K562 (cell line): Measurements from ENCODE around the gene CNKSR1. TPM values are rescaled to one million over a fixed set of nuclear protein-coding genes. Genes with fewer than 3 reads are reported as not detected.

Source experiments
- MTF1 ChIP-seq: fragments of 250-450 bp; sonication (Bioruptor Pico); IDR thresholded peaks from 2 replicates; pipeline ENCODE4 v1.9.0; 2021; ENCODE audit warnings: moderate library complexity, mild to moderate bottlenecking, inconsistent platforms, borderline replicate concordance
- SMAD3 ChIP-seq: fragments of 450-650 bp; formaldehyde crosslinking; conservative IDR thresholded peaks from 2 replicates; pipeline ENCODE4 v1.4.0; 2020; ENCODE audit warnings: mild to moderate bottlenecking
- SNRNP70 ChIP-seq: fragments of 200-400 bp; formaldehyde crosslinking; optimal IDR thresholded peaks from 2 replicates; pipeline ENCODE3; 2017; ENCODE audit warnings: low read depth, low read length
- TAF1 ChIP-seq: IDR thresholded peaks from 2 replicates; pipeline ENCODE4 v1.6.1; 2011; ENCODE audit warnings: mild to moderate bottlenecking, low read length, moderate library complexity; ENCODE audit not compliant: insufficient read depth, control insufficient read depth, severe bottlenecking; ENCODE audit errors: extremely low read depth
- ZBTB1 ChIP-seq: sonication (generic); formaldehyde crosslinking; IDR thresholded peaks from 2 replicates; pipeline ENCODE4 v1.8.1; 2023; ENCODE audit warnings: missing genetic modification reagents, low read depth, mild to moderate bottlenecking, borderline replicate concordance
- ZNF445 ChIP-seq: fragments of 250-450 bp; sonication (Bioruptor Pico); IDR thresholded peaks from 2 replicates; pipeline ENCODE4 v1.4.0; 2020; ENCODE audit warnings: low read depth, mild to moderate bottlenecking, moderate library complexity
- ZNF584 ChIP-seq: fragments of 200-800 bp; sonication (Bioruptor generic); IDR thresholded peaks from 2 replicates; pipeline ENCODE4 v1.6.1; 2016; ENCODE audit warnings: low read depth, mild to moderate bottlenecking, missing genetic modification characterization, missing compliant biosample characterization
- ZNF644 ChIP-seq: fragments of 200-800 bp; sonication (Bioruptor generic); IDR thresholded peaks from 2 replicates; pipeline ENCODE4 v1.6.1; 2016; ENCODE audit warnings: low read depth, missing genetic modification characterization, missing compliant biosample characterization
- polyA plus RNA-seq, 8 experiments: library from polyadenylated mRNA; depleted of rRNA in 4 of 8; stranded (reverse) in 5 of 8; unstranded in 3 of 8; fragments of >200 nt; fragmentation: Nextera tagmentation in 2 of 8; fragmentation: Illumina TruSeq in 1 of 8; extraction: Ambion mirVana in 2 of 8; extraction: Trizol in 1 of 8; gene quantifications; 2 replicates each; pipeline versions ENCODE4 v1.2.1 to v1.2.3, GENCODE V29; 2011 to 2014; ENCODE audit warnings: inconsistent platforms in 1 of 8, missing spikeins in 1 of 8
- total RNA-seq, 7 experiments: library from RNA; depleted of rRNA in 6 of 7; stranded (reverse); fragments of >200 nt in 6 of 7; fragmentation: Illumina TruSeq in 2 of 7; extraction: Trizol in 2 of 7; gene quantifications; 2 replicates each; pipeline versions ENCODE4 v1.2.1 to v1.2.3, GENCODE V29; 2011 to 2021; ENCODE audit warnings: low replicate concordance in 1 of 7
- TF ChIP-seq, protein P1 (sequence below): fragments of 250-450 bp; sonication (Bioruptor Pico); IDR thresholded peaks from 2 replicates; pipeline ENCODE4 v1.5.0; 2020; ENCODE audit warnings: mild to moderate bottlenecking
- TF ChIP-seq, protein P2 (sequence below): sonication (generic); formaldehyde crosslinking; IDR thresholded peaks from 2 replicates; pipeline ENCODE4 v1.9.0; 2022; ENCODE audit warnings: mild to moderate bottlenecking, missing genetic modification reagents
- TF ChIP-seq, protein P3 (sequence below): fragments of 150-350 bp; conservative IDR thresholded peaks from 2 replicates; pipeline ENCODE4 v1.6.1; 2014; ENCODE audit warnings: low read length

The CNKSR1 gene
- total and polyA plus RNA-seq, 9 of the 15 experiments (the other 6 are each of a cell fraction or from before 2014, with no cell fraction given), result 0.03 to 2.8 (median 1.1) TPM

DNA sequence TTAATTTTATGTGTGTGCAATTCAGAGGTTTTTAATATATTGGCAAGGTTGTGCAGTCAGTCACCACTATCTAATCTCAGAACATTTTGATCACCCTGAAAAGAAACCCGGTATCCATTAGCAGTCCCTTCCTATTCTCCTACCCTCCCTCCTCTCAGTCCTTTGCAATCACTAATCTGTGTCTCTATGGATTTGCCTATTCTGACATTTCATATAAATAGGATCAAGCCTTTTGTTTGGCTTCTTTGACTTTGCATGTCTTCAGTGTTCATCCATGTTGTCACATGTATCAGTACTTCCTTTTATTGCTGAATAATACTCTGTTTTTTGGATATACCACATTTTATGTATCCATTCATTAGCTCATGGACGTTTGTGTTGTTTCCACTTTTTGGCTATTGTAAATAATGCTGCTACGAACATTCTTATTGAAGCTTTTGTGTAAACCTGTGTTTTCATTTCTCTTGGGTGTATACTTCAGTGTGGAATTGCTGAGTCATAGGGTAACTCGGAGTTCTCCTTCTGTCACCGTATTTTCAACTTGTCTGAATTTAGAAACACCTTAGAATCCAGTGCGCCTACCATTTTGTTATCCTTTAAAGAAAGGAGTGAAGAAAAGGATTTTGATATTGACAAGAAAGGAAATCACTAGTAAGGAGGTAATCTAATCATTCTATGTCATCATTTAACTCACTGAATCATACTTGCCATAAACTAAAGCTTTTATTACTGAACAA, 60.1 kb downstream of the CNKSR1 start (continued):
- no peak for TF ChIP-seq TAF1
- TF ChIP-seq ZNF445 (CRISPR knock-in tag), result no peak
- no peak for TF ChIP-seq ZNF584 (CRISPR knock-in tag)
- TF ChIP-seq, protein P1, sequence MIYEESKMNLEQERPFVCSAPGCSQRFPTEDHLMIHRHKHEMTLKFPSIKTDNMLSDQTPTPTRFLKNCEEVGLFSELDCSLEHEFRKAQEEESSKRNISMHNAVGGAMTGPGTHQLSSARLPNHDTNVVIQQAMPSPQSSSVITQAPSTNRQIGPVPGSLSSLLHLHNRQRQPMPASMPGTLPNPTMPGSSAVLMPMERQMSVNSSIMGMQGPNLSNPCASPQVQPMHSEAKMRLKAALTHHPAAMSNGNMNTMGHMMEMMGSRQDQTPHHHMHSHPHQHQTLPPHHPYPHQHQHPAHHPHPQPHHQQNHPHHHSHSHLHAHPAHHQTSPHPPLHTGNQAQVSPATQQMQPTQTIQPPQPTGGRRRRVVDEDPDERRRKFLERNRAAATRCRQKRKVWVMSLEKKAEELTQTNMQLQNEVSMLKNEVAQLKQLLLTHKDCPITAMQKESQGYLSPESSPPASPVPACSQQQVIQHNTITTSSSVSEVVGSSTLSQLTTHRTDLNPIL (CRISPR knock-in tag), result no peak
- TF ChIP-seq ZBTB1, result no peak
- no peak for TF ChIP-seq SNRNP70
- TF ChIP-seq, protein P2, sequence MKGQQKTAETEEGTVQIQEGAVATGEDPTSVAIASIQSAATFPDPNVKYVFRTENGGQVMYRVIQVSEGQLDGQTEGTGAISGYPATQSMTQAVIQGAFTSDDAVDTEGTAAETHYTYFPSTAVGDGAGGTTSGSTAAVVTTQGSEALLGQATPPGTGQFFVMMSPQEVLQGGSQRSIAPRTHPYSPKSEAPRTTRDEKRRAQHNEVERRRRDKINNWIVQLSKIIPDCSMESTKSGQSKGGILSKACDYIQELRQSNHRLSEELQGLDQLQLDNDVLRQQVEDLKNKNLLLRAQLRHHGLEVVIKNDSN (CRISPR knock-in tag), result no peak
- 0 out of 2 replicates have a peak, but pooled peaks have one; percentile 45 for TF ChIP-seq SMAD3
- no peak for TF ChIP-seq MTF1 (CRISPR knock-in tag)
- TF ChIP-seq ZNF644 (tag), result no peak; the same call in 1 of the 2 replicates
- TF ChIP-seq, protein P3, sequence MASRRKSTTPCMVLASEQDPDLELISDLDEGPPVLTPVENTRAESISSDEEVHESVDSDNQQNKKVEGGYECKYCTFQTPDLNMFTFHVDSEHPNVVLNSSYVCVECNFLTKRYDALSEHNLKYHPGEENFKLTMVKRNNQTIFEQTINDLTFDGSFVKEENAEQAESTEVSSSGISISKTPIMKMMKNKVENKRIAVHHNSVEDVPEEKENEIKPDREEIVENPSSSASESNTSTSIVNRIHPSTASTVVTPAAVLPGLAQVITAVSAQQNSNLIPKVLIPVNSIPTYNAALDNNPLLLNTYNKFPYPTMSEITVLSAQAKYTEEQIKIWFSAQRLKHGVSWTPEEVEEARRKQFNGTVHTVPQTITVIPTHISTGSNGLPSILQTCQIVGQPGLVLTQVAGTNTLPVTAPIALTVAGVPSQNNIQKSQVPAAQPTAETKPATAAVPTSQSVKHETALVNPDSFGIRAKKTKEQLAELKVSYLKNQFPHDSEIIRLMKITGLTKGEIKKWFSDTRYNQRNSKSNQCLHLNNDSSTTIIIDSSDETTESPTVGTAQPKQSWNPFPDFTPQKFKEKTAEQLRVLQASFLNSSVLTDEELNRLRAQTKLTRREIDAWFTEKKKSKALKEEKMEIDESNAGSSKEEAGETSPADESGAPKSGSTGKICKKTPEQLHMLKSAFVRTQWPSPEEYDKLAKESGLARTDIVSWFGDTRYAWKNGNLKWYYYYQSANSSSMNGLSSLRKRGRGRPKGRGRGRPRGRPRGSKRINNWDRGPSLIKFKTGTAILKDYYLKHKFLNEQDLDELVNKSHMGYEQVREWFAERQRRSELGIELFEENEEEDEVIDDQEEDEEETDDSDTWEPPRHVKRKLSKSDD, result no peak
